Endothelial cell of umbilical vein (primary cell): ENCODE data around the gene TMEM8B. TPM values are rescaled to one million over a fixed set of nuclear protein-coding genes. Genes with fewer than 3 reads are reported as not detected.
A peak's percentile ranks its signal among the peaks of the same experiment; 100 is the strongest.

ENCODE experiments used
- BruUV-seq: library from RNA; stranded (reverse); fragments of 400-500 nt; replicated peaks from 2 replicates; lab custom pipeline; 2021; lab: Mats Ljungman, UMichigan
- CTCF ChIA-PET: fragments of 300-600, 350-600 bp; sonication (Branson Sonifier 250); formaldehyde crosslinking; loops from one replicate; lab custom pipeline; 2021; ENCODE audit warnings: antibody characterized with exemption, inconsistent platforms; lab: Charles Lee
- POLR2A ChIA-PET: fragments of 300-600, 350-600 bp; sonication (Branson Sonifier 250); formaldehyde crosslinking; loops from one replicate; lab custom pipeline; 2021; ENCODE audit warnings: antibody characterized with exemption, inconsistent platforms; lab: Charles Lee
- DNase-seq: peaks from one replicate; pipeline ENCODE4 v3.0.0-alpha.2; 2011; ENCODE audit warnings: low read depth, low spot score
- FAIRE-seq: peaks from 2 replicates; lab custom pipeline; 2011; peaks lifted over from hg19 to GRCh38; lab: Jason Lieb, UNC
- H2AFZ ChIP-seq: 2 replicates; pipeline ENCODE4 v1.6.0; 2012; ENCODE audit warnings: low read depth, low read length, control low read depth, inconsistent platforms
- H3K27ac ChIP-seq: 2 replicates; pipeline ENCODE4 v1.5.1; 2011; ENCODE audit warnings: low read depth, mild to moderate bottlenecking, control low read depth, low read length, moderate library complexity; ENCODE audit not compliant: insufficient read depth
- H3K27me3 ChIP-seq, 2 experiments: 2 replicates each; pipeline versions ENCODE4 v1.6.0 to v1.6.1; 2011; ENCODE audit warnings: low read length in 2 of 2, mixed read lengths in 1 of 2; ENCODE audit not compliant: control insufficient read depth in 2 of 2, insufficient read depth in 2 of 2
- H3K36me3 ChIP-seq, 2 experiments: 2 replicates in 1 of 2; 3 replicates in 1 of 2; pipeline ENCODE4 v1.5.1; 2011; ENCODE audit warnings: low read length in 2 of 2, mild to moderate bottlenecking in 1 of 2, moderate library complexity in 1 of 2; ENCODE audit not compliant: control insufficient read depth in 2 of 2, insufficient read depth in 2 of 2; ENCODE audit errors: extremely low read depth in 1 of 2
- H3K4me1 ChIP-seq: 3 replicates; pipeline ENCODE4 v1.5.1; 2011; ENCODE audit warnings: mild to moderate bottlenecking, low read length; ENCODE audit not compliant: control insufficient read depth, insufficient read depth; ENCODE audit errors: extremely low read depth
- H3K4me2 ChIP-seq: 2 replicates; pipeline ENCODE4 v1.6.1; 2011; ENCODE audit warnings: low read length, control low read depth, mixed read lengths; ENCODE audit not compliant: insufficient read depth
- H3K4me3 ChIP-seq, 3 experiments: fragments of 200-600 bp in 1 of 3; sonication (generic), shearing (Covaris generic) in 1 of 3; replicated peaks in 1 of 3; 2 replicates each; pipeline ENCODE4 v1.5.1; 2011 to 2016; ENCODE audit warnings: control low read depth in 3 of 3, low read length in 3 of 3, mild to moderate bottlenecking in 2 of 3, inconsistent platforms in 1 of 3, low read depth in 1 of 3, moderate library complexity in 1 of 3; ENCODE audit not compliant: insufficient read depth in 1 of 3
- H3K79me2 ChIP-seq: 2 replicates; pipeline ENCODE4 v1.6.0; 2012; ENCODE audit warnings: low read length, inconsistent platforms; ENCODE audit not compliant: control insufficient read depth, insufficient read depth
- H3K9ac ChIP-seq: replicated peaks from 2 replicates; pipeline ENCODE3; 2011; ENCODE audit warnings: low read length, control low read depth; ENCODE audit not compliant: insufficient read depth; ENCODE audit errors: extremely low read depth
- H3K9me1 ChIP-seq: replicated peaks from 3 replicates; pipeline ENCODE4 v1.6.0; 2011; ENCODE audit warnings: mild to moderate bottlenecking, low read length; ENCODE audit not compliant: control insufficient read depth, insufficient read depth; ENCODE audit errors: extremely low read depth
- H3K9me3 ChIP-seq: replicated peaks from 2 replicates; pipeline ENCODE4 v1.5.1; 2012; ENCODE audit warnings: low read length, inconsistent platforms; ENCODE audit not compliant: control insufficient read depth, insufficient read depth
- H4K20me1 ChIP-seq: replicated peaks from 2 replicates; pipeline ENCODE3; 2011; ENCODE audit warnings: mild to moderate bottlenecking, low read length; ENCODE audit not compliant: control insufficient read depth, insufficient read depth; ENCODE audit errors: extremely low read depth
- EZH2 ChIP-seq: IDR thresholded peaks from 2 replicates; pipeline ENCODE4 v1.6.1; 2012; ENCODE audit warnings: borderline replicate concordance, low read depth, mild to moderate bottlenecking, moderate library complexity, low read length, inconsistent platforms; ENCODE audit not compliant: severe bottlenecking
- FOS ChIP-seq: IDR thresholded peaks from 2 replicates; pipeline ENCODE4 v1.6.1; 2011; ENCODE audit warnings: mild to moderate bottlenecking, low read length, moderate library complexity, borderline replicate concordance; ENCODE audit not compliant: insufficient read depth
- GATA2 ChIP-seq: IDR thresholded peaks from 2 replicates; pipeline ENCODE4 v1.7.0; 2011; ENCODE audit warnings: low read depth, mild to moderate bottlenecking, moderate library complexity, mixed read lengths, low read length; ENCODE audit not compliant: insufficient read length, insufficient read depth
- JUN ChIP-seq: IDR thresholded peaks from 2 replicates; pipeline ENCODE4 v1.6.1; 2011; ENCODE audit warnings: borderline replicate concordance, low read depth; ENCODE audit not compliant: insufficient read length, insufficient read depth
- MAX ChIP-seq: IDR thresholded peaks from 2 replicates; pipeline ENCODE4 v1.6.1; 2011; ENCODE audit not compliant: insufficient read depth, insufficient read length
- MYC ChIP-seq: IDR thresholded peaks from one replicate; pipeline ENCODE4 v1.6.1; 2011; ENCODE audit warnings: mild to moderate bottlenecking, low read depth, low read length
- POLR2A ChIP-seq: IDR thresholded peaks from 2 replicates; pipeline ENCODE4 v1.6.1; 2012; ENCODE audit warnings: low read depth, mild to moderate bottlenecking, control low read depth, low read length
- POLR2AphosphoS5 ChIP-seq: IDR thresholded peaks from 2 replicates; pipeline ENCODE4 v1.6.1; 2012; ENCODE audit warnings: low read depth, mild to moderate bottlenecking, control low read depth, low read length, moderate library complexity; ENCODE audit not compliant: insufficient read depth
- dilution Hi-C: fragments of 300-500 bp; cut with MboI; formaldehyde crosslinking; loops from one replicate; pipeline ENCODE4 v1.15.0; 2019; ENCODE audit warnings: low sequenced_read_pairs; ENCODE audit not compliant: extremely low pct_ligation_motif_present
- intact Hi-C: fragments of 100-400 bp; cut with micrococcal nuclease; formaldehyde crosslinking; loops from one replicate; pipeline ENCODE4 v1.10.0; 2022
- polyA plus RNA-seq, 4 experiments: library from polyadenylated mRNA; depleted of rRNA in 3 of 4; stranded (reverse) in 3 of 4; unstranded in 1 of 4; fragments of >200 nt; gene quantifications; 2 replicates each; pipeline versions ENCODE4 v1.2.1 to v1.2.3, GENCODE V29; 2011 to 2012; ENCODE audit warnings: missing spikeins in 1 of 4
- total RNA-seq: library from RNA; stranded (reverse); gene quantifications from 2 replicates; pipeline ENCODE4 v1.2.3, GENCODE V29; 2021
- TF ChIP-seq, protein P1 (sequence below), 2 donors: IDR thresholded peaks; 1 replicate in 1 of 2; 2 replicates in 1 of 2; pipeline ENCODE4 v1.5.1; 2011; ENCODE audit warnings: low read length in 2 of 2, mild to moderate bottlenecking in 2 of 2, moderate library complexity in 2 of 2, control low read depth in 1 of 2, inconsistent platforms in 1 of 2, low read depth in 1 of 2; ENCODE audit not compliant: insufficient read depth in 1 of 2; ENCODE audit errors: extremely low read depth in 1 of 2

Gene TMEM8B
- total and polyA plus RNA-seq, 2 donors (not counting 3 experiments of a cell fraction or from before 2014, with no cell fraction given), result 2.5 to 3.6 TPM

- peaks cover 68% of the 10 kb centered on the region for H3K4me1 ChIP-seq
- H4K20me1 ChIP-seq, result no peaks in the 10 kb centered on the region
- H3K36me3 ChIP-seq, result no peaks in the 10 kb centered on the region
- POLR2A ChIA-PET, result no interaction called here
- H3K4me3 ChIP-seq, result peak overlapping the region in 2 of 3 experiments; percentile 4 to 53
- TF ChIP-seq MYC (no peak), MAX (no peak), POLR2AphosphoS5 (peak; percentile 10), JUN (no peak), GATA2 (peak; percentile 21), EZH2 (no peak), POLR2A (peak; percentile 61), FOS (no peak)
- TF ChIP-seq, protein P1, sequence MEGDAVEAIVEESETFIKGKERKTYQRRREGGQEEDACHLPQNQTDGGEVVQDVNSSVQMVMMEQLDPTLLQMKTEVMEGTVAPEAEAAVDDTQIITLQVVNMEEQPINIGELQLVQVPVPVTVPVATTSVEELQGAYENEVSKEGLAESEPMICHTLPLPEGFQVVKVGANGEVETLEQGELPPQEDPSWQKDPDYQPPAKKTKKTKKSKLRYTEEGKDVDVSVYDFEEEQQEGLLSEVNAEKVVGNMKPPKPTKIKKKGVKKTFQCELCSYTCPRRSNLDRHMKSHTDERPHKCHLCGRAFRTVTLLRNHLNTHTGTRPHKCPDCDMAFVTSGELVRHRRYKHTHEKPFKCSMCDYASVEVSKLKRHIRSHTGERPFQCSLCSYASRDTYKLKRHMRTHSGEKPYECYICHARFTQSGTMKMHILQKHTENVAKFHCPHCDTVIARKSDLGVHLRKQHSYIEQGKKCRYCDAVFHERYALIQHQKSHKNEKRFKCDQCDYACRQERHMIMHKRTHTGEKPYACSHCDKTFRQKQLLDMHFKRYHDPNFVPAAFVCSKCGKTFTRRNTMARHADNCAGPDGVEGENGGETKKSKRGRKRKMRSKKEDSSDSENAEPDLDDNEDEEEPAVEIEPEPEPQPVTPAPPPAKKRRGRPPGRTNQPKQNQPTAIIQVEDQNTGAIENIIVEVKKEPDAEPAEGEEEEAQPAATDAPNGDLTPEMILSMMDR (IDR thresholded peaks at IDR 0.05; ENCODE audit: extremely low read depth in 1 of 2, insufficient read depth in 1 of 2, low read depth in 1 of 2, low read length in 2 of 2), result peak; percentile 60 to 65
- TSS peak; percentile 21 for BruUV-seq
- peak overlapping the region; percentile 63 for H3K4me2 ChIP-seq
- peak overlapping the region; percentile 94 for H3K27ac ChIP-seq
- peak overlapping the region; percentile 77 for H3K9ac ChIP-seq
- FAIRE-seq (peak; percentile 66), DNase-seq (peak; percentile 86)
- H3K79me2 ChIP-seq, result peaks cover 39% of the 10 kb centered on the region
- no peaks in the 10 kb centered on the region for H3K9me1 ChIP-seq
- no peaks in the 10 kb centered on the region for H3K27me3 ChIP-seq
- no peaks in the 10 kb centered on the region for H3K9me3 ChIP-seq
- CTCF ChIA-PET, result interaction anchor here (0.7 to 6.4 kb wide), 24 partner anchors 8 to 191 kb away, joined by 3 to 46 read pairs (median 5); partner anchors contain the start of genes FAM221B, HINT2, NPR2 and TMEM8B
- H2AFZ ChIP-seq, result no peak overlapping the region
- intact Hi-C loops, result loop anchor here (1.0 kb wide), 1 partner anchor 84 kb away; no protein-coding TSS in a partner anchor
- dilution Hi-C loops, result no loop called here
Measured at GRCh38 chr9:35910613-35911359, 81.8 kb downstream of the TMEM8B start.
